WTC11 (cell line): ENCODE measurements around the gene KAZN.

Experiments used
- CBFB ChIP-seq: sonication (generic); formaldehyde crosslinking; IDR thresholded peaks from 2 replicates; pipeline ENCODE4 v1.8.1; 2022; ENCODE audit warnings: mild to moderate bottlenecking, low read depth, missing genetic modification reagents
- CDX4 ChIP-seq: fragments of 250-450 bp; sonication (Bioruptor Pico); IDR thresholded peaks from 2 replicates; pipeline ENCODE4 v1.9.0; 2021; ENCODE audit warnings: moderate library complexity, mild to moderate bottlenecking, inconsistent platforms, borderline replicate concordance
- CTCF ChIP-seq: fragments of 200-600 bp; IDR thresholded peaks from 2 replicates; pipeline ENCODE4 v1.8.0; 2022; ENCODE audit warnings: antibody characterized with exemption
- FOXJ3 ChIP-seq: sonication (generic); formaldehyde crosslinking; IDR thresholded peaks from 2 replicates; pipeline ENCODE4 v1.9.0; 2021; ENCODE audit warnings: missing genetic modification reagents, mild to moderate bottlenecking, borderline replicate concordance
- FOXK1 ChIP-seq: sonication (generic); formaldehyde crosslinking; IDR thresholded peaks from 2 replicates; pipeline ENCODE4 v1.8.0; 2022; ENCODE audit warnings: mild to moderate bottlenecking, moderate library complexity, missing genetic modification reagents
- JUN ChIP-seq: sonication (generic); formaldehyde crosslinking; IDR thresholded peaks from 2 replicates; pipeline ENCODE4 v1.8.0; 2023; ENCODE audit warnings: mild to moderate bottlenecking, missing genetic modification reagents
- MXD4 ChIP-seq: fragments of 250-450 bp; sonication (Bioruptor Pico); IDR thresholded peaks from 2 replicates; pipeline ENCODE4 v1.8.0; 2021; ENCODE audit warnings: mild to moderate bottlenecking, moderate library complexity, borderline replicate concordance
- NFE2L1 ChIP-seq: sonication (generic); formaldehyde crosslinking; IDR thresholded peaks from 2 replicates; pipeline ENCODE4 v1.8.1; 2023; ENCODE audit warnings: missing genetic modification reagents
- NFYB ChIP-seq: sonication (generic); formaldehyde crosslinking; conservative IDR thresholded peaks from 2 replicates; pipeline ENCODE4 v1.8.0; 2022; ENCODE audit warnings: low read depth, missing genetic modification reagents
- NR2C2 ChIP-seq: sonication (generic); formaldehyde crosslinking; IDR thresholded peaks from 2 replicates; pipeline ENCODE4 v1.8.0; 2022; ENCODE audit warnings: mild to moderate bottlenecking, missing genetic modification reagents
- NR3C1 ChIP-seq: sonication (generic); formaldehyde crosslinking; conservative IDR thresholded peaks from 2 replicates; pipeline ENCODE4 v1.8.1; 2023; ENCODE audit warnings: low read depth, mild to moderate bottlenecking, missing genetic modification reagents
- SMAD3 ChIP-seq: sonication (generic); formaldehyde crosslinking; IDR thresholded peaks from 2 replicates; pipeline ENCODE4 v1.8.0; 2022; ENCODE audit warnings: missing genetic modification reagents, mild to moderate bottlenecking, borderline replicate concordance
- ZNF317 ChIP-seq: sonication (generic); formaldehyde crosslinking; IDR thresholded peaks from 2 replicates; pipeline ENCODE4 v1.8.1; 2023; ENCODE audit warnings: low read depth, mild to moderate bottlenecking, moderate library complexity, missing genetic modification reagents, borderline replicate concordance
- TF ChIP-seq, protein P1 (sequence below): sonication (generic); formaldehyde crosslinking; conservative IDR thresholded peaks from 2 replicates; pipeline ENCODE4 v1.8.1; 2022; ENCODE audit warnings: mild to moderate bottlenecking, missing genetic modification reagents

GRCh38 chr1:15139654-15140350, 541.3 kb downstream of the KAZN start:
- TF ChIP-seq, protein P1, sequence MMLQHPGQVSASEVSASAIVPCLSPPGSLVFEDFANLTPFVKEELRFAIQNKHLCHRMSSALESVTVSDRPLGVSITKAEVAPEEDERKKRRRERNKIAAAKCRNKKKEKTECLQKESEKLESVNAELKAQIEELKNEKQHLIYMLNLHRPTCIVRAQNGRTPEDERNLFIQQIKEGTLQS (CRISPR knock-in tag), result no peak
- TF ChIP-seq CBFB (CRISPR knock-in tag) (no peak), CTCF (no peak), SMAD3 (CRISPR knock-in tag) (no peak), CDX4 (CRISPR knock-in tag) (no peak), NR3C1 (CRISPR knock-in tag) (no peak), NFYB (CRISPR knock-in tag) (no peak), NR2C2 (CRISPR knock-in tag) (no peak), NFE2L1 (no peak), JUN (no peak), FOXK1 (CRISPR knock-in tag) (no peak), ZNF317 (no peak), FOXJ3 (CRISPR knock-in tag) (no peak), MXD4 (CRISPR knock-in tag) (no peak)
